GM19468 (cell line): ENCODE data around the gene MAVS.

Experiments used
- ATAC-seq: cut with Tn5 transposase; IDR thresholded peaks from one replicate; pipeline ENCODE4 v1.9.1; 2021; ENCODE audit warnings: mild to moderate bottlenecking, moderate library complexity, moderate number of reproducible peaks; ENCODE audit not compliant: unreplicated experiment; ENCODE audit errors: extremely low read depth

The MAVS gene

DNA sequence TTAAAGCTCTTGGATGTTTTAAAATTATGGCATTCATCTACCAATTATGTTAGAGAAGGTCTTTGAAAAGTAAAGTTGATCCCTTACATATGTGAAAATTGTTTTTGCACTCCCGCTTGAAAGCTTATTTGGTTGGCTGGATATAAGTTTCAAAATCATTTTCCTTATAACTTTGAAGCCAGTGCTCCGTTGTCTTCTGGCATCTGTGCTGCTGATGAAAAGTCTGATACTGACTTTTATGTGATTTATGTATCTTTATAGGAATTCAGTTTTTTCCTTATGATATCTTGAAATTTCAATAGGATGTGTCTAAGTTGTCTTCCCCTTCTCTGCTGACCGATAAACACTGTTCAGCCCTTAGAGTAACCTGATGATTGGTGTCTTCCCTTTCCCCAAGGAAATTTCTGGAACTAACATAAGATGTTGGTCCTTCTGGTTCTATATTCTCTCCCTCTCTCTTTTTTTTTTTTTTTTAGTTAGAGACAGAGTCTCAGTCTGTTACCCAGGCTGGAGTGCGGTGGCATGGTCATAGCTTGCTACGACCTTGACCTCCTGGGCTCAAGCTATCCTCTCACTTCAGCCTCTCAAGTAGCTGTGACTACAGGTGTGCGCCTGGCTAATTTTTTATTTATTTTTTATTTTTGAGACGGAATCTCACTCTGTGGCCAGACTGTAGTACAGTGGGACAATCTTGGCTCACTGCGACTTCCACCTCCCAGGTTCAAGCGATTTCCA is 55.2 kb downstream of the MAVS start:
- no peak for ATAC-seq

DNA sequence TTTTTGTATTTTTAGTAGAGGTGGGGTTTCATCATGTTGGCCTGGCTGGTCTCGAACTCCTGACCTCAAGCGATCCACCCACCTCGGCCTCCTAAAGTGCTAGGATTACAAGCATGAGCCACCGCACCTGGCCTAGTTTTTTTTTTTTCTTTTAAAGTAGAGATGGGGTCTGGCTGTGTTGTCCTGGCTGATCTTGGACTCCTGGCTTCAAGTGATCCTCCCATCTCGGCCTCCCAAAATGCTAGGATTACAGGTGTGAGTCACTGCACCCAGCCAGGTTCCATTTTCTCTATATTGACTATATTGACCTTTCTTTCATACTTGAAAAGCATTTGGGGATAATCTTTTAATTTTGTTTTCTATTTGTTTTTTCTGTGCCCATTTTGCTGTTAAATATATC is 55.8 kb downstream of the MAVS start:
- ATAC-seq, result no peak

DNA sequence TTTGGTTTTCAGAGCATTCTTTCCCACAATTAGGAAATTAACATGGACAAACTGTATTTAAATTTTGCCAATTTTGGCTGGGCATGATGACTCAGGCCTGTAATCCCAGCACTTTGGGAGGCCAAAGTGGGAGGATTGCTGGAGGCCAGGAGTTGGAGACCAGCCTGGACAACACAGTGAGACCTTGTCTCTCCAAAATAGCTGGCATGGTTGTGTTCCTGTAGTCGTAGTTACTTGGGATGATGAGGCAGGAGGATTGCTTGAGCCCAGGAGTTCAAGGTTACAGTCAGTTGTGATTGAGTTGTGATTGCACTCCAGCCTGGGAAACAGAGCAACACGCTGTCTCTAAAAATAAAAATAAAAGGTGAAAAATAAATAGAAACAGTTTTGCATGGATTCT is 57.6 kb downstream of the MAVS start:
- ATAC-seq, result no peak

DNA sequence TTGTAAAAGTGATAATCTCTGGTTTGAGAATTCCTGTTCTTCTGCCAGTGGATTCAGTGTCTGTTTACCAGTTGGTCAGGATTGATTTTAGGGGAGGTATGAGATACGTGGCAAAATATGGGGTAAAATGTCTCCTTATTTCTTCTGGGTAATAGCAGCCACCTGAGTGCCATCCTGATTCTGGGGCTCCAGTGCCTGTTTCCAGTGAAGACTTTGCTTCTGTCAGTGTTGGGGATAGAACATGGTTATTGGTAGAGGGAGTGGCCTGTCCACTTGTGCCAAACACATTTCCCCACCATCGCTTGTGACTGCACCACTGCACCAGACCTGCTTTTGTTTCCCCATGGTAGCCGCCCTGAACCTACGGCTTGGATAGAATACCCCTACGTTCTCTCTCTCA is 58.2 kb downstream of the MAVS start:
- no peak for ATAC-seq

DNA sequence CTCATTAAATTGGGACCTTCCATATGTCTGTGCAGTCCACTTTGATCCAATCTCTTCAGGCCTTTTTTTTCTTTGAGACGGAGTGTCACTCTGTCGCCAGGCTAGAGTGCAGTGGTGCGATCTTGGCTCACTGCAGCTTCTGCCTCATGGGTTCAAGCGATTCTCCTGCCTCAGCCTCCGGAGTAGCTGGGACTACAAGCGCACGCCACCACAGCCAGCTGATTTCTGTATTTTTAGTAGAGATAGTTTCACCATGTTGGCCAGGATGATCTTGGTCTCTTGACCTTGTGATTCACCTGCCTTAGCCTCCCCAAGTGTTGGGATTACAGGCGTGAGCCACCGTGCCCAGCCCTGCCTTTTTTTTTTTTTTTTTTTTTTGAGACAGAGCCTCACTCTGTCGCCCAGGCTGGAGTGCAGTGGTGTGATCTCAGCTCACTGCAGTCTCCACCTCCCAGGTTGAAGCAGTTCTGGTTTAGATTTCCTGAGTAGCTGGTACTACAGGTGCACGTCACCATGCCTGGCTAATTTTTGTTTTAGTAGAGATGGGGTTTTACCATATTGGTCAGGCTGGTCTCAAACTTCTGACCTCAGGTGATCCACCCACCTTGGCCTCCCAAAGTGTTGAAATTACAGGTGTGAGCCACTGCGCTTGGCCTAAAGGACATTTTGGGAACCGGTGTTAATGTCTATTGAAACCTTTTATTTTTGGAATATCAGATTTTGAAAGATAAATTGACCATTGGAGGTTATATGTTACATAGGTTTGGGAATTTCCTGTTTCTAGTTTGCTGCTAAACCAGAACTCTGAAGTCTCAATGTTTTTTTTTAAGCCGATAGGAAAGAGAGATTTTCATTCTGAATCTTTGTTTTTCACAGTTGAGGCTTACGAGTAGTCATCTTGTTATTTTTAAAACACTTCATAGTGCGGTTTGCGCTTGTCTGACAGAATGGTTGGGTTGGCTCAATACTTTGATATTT is 60.4 kb downstream of the MAVS start:
- ATAC-seq, result peak; percentile 72

DNA sequence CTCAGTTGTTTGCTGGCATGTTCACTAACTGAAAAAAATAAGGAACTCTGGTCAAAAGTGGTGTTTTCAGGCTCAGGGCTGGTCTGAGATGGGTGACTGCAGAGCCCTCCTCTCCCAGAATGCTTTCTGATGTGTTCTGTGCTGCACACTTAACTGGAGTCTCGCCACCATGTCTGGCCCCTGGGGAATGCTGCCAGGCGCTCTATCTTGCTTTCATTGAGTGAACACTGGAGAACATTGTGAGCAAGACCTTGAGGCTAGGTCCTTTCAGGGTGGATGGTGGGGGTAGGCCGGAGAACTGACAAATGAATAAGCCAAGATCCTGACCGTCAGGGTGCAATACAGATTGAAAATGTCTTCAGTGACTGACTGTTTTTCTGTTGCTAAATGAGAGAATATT is 62.0 kb downstream of the MAVS start:
- ATAC-seq, result no peak

DNA sequence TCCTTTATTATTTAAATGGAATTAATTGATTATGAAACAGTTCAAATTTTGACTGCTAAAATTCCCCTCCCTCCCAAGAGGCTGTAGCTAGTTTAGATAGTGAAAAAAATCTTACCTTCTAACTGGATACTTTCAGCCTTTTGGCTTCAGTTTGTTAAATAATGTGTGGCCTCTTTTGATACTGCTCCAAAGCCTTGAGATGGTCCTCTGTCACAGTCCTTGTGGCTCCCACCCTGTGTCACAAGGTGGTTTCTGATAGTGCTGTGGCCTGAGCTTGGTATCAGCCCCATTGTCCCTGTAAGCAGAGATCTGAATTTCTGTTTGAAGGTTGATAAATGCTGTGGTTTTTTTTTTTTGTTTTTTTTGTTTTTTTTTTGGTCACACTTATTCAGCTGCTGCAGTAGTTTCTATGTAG is 63.3 kb downstream of the MAVS start:
- ATAC-seq, result no peak

DNA sequence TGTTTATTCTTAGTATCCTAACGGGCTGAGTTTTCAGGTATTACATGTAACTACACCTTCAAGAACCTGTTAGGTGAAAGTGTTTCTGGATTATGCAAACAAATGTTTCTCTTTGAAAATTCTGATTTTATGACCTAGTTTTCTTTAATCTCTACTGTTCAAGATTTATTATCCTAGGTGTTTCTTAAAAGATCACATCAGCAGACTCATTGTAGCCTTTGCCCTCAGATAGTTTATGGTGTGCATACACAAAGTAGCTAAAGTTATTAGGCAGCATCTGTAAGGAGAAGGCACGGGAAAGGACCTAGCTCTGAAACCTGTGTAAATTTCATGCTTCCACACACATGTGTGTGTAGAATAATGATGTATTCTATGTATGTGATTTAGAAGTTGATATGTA is 64.2 kb downstream of the MAVS start:
- ATAC-seq, result no peak

DNA sequence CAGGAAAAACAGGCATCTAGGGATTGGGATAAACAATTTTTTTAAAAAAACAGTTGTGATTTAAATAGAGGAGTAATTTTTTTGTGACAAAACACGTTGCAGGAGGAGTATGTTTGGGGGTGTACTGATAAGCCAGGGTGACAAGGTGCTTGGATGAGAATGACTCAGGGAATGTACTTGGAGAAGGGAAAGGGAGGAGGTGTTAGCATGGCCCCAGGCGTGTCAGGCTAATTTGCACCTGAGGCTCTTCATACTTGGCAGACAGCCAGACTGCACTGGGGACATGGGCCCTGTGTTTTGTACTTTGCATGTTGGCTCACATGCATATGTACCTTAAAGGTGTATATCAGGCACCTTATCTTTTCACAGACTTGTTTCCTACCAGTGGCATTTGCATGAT is 65.3 kb downstream of the MAVS start:
- no peak for ATAC-seq

DNA sequence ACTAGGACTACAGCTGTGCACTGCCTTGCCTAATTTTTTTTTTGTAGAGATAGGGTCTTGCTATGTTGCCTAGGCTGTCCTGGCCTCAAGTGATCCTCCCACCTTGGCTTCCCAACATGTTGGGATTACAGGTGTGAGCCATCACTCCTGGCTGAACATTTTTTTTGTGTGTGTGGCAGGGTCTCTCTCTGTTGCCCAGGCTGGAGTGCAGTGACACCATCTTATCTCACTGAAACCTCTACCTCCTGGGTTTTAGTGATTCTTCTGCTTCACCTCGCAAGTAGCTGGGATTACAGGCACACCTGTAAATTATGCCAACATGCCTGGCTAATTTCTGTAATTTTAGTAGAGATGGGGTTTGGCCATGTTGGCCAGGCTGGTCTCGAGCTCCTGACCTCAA is 67.8 kb downstream of the MAVS start:
- no peak for ATAC-seq

DNA sequence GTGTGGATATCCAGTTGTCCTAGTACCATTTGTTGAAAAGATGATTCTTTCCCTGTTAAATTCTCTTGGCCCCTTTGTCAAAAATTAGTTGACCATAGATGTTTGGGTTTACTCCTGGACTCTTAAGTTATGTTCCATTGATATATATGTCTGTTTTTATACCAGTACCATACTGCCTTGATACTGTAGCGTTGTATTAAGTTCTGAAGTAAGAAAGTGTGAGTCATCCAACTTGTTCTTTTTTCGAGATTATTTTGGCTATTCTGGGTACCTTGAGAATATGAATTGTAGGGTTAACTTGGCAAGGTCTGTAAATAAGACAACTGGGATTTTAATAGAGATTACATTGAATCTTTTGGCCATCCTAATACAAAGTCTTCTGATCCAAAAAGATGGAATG is 69.1 kb downstream of the MAVS start:
- no peak for ATAC-seq

DNA sequence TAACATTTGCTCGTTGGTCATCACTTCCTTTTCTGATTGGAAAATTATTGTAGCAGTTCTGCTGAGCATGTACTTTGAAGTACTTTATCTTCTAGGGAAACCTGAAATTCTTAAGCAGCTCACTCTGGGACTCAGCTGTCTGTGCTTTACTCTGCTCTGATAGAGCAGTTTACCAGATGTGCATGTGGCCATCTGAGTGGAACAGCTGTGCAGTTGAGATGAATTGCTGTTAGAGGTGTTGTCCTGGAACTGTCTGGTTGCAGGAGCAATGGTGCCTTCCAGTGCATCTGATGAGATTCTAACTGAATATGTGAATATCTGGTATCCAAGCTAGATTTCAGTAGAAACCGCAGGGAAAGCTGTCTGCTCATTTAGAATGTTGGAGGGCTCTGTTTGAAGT is 69.7 kb downstream of the MAVS start:
- ATAC-seq, result no peak

DNA sequence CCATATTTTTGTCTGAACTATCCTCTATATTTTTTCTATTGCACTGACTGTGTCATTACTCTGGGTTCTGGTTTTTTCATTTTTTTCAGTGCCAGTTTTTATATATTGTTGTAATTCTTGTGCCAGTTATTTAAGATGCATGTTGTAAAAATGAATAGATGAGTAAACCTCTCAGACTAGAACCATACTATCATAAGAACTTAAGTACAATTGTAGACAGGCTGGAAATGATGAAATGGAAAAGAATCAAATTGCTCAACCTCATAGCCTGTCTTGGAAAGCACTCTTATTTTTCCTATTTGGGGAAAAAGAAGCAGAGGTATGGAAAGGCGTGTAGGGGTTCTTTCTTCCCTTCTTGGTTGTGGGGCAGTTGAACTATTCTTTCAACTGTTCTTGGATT is 72.7 kb downstream of the MAVS start:
- no peak for ATAC-seq

DNA sequence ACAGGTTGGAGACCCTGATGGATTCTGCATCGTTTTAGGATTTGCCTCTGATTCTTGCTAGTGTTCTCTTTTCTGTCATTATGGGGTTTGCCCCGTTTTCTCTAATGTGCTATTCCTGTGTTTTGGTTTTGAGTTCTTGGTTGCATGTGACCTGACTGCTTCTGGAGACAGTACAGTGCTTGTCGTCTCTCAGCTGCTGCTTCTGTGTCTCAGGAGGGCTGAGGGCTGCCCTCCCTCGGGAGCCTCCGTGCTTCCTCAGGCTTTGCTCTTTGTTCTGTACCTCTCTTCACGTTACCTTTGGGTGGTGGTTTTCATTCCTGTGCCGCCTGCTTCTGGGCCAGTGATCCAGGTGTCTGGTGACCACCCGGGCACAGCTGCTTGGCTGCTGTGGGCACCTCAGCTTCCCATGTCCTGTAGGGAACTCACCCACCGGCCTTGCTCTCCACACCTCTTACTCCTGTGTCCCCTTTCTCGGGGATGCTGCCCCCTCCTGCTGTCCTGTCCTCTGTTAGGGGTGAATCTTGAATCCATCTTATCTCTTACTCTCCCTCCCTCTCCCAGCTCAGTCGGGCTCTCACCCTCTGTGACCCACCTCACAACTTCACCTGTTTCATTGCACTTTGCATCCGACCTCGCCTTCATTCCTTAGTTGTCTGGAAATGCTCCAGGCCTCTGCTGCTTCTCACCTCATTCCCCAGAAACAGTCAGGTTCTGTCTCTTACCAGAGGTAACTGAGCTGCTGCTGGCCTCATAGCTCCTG is 75.8 kb downstream of the MAVS start:
- no peak for ATAC-seq

DNA sequence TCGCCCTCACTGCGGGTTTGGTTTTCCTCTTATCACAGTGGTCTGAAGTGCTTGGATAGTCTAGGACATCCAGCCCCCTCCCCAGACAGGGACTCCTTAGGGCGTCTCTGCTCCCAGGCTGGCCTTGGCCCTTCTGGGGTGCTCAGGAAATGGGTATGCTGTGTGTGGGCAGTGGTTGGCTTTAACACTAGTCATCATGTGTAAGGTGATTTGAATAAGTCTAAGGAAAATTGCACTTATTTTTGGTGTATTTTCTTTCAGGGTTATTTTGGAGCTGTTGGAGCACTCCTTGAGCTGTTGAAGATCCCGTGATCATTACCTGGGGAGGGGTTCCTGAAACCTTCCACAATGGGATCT is 76.3 kb downstream of the MAVS start:
- no peak for ATAC-seq

DNA sequence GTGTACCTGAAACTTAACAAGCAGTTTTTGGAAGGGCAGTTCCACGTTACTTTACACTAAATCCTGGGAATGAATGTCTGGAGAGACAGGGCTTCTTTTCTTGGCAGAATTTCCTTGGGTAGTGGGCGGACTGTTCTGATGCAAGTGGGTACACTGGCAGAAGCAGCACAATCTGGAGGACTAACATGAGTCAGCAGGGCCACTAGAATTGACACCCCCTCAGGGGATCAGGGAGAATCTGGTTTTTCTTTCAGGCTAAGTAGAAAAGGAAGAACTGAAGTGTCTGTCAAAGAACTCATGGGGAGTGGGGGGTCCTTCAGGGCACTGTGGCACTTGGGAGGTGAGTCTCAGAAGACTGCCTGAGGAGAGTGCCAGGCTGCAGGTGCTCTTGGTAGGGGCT is 77.2 kb downstream of the MAVS start:
- ATAC-seq, result no peak

DNA sequence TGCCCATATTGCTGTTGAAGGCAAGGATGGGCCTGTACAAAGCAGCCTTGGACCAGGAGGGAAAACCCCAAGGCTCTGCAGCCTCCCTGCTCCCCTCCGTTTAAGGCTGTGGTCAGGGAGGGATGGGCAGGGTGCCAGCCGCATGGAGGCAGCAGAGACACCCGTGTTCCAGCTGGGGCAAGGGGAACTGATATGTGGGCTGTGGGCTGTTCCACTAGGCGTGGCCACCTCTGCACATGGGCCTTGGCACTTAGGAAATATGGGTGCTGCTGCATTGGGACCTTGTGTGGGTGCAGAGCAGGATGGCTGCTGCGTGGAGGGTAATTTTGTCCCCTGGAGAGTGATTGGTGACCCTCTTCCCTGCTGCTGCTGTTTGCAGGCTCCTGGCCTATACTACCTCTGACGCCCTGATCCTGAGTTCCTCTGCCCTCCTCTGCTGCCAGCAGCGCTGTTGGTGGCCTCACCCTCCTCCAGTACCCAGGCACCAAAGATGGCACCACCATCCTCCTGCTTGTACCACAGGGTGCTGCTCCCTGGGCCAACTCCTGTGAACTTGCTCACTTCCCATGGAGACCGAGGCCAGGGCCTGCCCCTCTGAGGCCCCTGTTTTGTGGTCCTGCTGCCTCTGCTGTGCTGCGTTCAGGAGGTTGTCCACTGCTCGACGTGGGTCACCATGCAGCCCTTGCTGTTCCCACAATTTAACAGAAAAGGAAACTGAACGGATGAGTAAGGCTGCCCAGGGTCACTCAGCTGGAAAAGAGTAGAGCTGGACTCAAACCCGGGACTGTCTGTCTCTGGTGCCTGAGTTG is 77.9 kb downstream of the MAVS start:
- ATAC-seq, result no peak

DNA sequence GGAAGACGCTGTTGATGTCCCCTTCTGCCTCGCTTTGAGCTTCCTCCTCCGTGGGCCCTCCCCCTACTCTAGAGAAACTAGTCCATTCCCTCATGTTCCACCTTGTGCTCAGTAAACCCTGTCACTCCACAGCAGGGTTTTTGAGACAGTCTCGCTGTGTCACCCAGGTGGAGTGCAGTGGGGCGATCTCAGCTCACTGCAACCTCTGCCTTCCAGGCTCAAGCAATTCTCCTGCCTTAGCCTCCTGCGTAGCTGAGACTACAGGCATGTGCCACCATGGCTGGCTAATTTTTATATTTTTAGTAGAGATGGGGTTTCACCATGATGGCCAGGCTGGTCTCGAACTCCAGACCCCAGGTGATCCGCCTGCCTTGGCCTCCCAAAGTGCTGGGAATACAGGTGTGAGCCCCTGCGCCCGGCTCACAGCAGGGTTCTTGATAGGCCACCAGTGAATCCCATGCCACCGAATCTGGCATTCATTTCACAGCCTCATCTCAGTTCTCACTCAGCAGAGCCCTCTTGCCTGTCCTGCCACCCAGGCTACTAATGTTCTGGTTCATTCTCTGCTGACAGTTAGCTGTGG is 78.6 kb downstream of the MAVS start:
- no peak for ATAC-seq
